HL-60 (cell line): ENCODE results near the gene CLCC1.

Source experiments
- GABPA ChIP-seq: IDR thresholded peaks from 2 replicates; pipeline ENCODE4 v1.6.1; 2012; ENCODE audit warnings: low read depth
- POLR2AphosphoS5 ChIP-seq: IDR thresholded peaks from 2 replicates; pipeline ENCODE4 v1.6.1; 2012; ENCODE audit warnings: low read depth
- TF ChIP-seq, protein P1 (sequence below): IDR thresholded peaks from one replicate; pipeline ENCODE4 v1.5.1; 2011; ENCODE audit warnings: low read length, control low read depth, inconsistent platforms; ENCODE audit not compliant: insufficient read depth
- TF ChIP-seq, protein P2 (sequence below): IDR thresholded peaks from 2 replicates; pipeline ENCODE4 v1.6.1; 2012; ENCODE audit warnings: low read depth; ENCODE audit not compliant: insufficient replicate concordance

DNA sequence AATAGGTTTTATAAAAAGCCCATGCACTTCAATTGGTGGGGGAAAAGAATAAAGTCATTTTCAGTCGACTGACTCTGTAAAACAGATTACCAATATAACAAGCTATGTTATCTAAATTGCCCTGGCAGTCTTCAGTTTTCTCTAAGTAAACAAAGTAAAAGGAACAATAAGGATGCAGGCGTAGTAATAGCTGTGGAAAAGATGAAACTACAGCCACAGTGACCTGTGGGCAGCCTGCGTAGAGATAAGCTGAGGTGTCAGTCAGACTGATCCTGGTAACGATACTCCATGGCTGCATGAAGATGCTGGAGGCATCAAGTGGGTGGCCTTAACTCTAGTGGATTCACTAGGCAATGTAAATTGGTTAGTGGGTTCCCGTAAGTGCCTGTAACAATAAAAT is 29.3 kb downstream of the CLCC1 start:
- TF ChIP-seq, protein P1, sequence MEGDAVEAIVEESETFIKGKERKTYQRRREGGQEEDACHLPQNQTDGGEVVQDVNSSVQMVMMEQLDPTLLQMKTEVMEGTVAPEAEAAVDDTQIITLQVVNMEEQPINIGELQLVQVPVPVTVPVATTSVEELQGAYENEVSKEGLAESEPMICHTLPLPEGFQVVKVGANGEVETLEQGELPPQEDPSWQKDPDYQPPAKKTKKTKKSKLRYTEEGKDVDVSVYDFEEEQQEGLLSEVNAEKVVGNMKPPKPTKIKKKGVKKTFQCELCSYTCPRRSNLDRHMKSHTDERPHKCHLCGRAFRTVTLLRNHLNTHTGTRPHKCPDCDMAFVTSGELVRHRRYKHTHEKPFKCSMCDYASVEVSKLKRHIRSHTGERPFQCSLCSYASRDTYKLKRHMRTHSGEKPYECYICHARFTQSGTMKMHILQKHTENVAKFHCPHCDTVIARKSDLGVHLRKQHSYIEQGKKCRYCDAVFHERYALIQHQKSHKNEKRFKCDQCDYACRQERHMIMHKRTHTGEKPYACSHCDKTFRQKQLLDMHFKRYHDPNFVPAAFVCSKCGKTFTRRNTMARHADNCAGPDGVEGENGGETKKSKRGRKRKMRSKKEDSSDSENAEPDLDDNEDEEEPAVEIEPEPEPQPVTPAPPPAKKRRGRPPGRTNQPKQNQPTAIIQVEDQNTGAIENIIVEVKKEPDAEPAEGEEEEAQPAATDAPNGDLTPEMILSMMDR, result no peak
- TF ChIP-seq, protein P2, sequence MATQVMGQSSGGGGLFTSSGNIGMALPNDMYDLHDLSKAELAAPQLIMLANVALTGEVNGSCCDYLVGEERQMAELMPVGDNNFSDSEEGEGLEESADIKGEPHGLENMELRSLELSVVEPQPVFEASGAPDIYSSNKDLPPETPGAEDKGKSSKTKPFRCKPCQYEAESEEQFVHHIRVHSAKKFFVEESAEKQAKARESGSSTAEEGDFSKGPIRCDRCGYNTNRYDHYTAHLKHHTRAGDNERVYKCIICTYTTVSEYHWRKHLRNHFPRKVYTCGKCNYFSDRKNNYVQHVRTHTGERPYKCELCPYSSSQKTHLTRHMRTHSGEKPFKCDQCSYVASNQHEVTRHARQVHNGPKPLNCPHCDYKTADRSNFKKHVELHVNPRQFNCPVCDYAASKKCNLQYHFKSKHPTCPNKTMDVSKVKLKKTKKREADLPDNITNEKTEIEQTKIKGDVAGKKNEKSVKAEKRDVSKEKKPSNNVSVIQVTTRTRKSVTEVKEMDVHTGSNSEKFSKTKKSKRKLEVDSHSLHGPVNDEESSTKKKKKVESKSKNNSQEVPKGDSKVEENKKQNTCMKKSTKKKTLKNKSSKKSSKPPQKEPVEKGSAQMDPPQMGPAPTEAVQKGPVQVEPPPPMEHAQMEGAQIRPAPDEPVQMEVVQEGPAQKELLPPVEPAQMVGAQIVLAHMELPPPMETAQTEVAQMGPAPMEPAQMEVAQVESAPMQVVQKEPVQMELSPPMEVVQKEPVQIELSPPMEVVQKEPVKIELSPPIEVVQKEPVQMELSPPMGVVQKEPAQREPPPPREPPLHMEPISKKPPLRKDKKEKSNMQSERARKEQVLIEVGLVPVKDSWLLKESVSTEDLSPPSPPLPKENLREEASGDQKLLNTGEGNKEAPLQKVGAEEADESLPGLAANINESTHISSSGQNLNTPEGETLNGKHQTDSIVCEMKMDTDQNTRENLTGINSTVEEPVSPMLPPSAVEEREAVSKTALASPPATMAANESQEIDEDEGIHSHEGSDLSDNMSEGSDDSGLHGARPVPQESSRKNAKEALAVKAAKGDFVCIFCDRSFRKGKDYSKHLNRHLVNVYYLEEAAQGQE, result no peak
- TF ChIP-seq GABPA, result no peak
- TF ChIP-seq POLR2AphosphoS5, result no peak
